HG02571 (cell line): ENCODE data around the gene DRGX.

Experiments used
- ATAC-seq: cut with Tn5 transposase; IDR thresholded peaks from one replicate; pipeline ENCODE4 v1.9.1; 2021; ENCODE audit warnings: mild to moderate bottlenecking, moderate library complexity; ENCODE audit not compliant: unreplicated experiment

The DRGX gene

GRCh38 chr10:49349390-49349789 is 46.5 kb downstream of the DRGX start:
- no peak for ATAC-seq

- ATAC-seq: no peak
Measured at GRCh38 chr10:49348593-49348992, 47.3 kb downstream of the DRGX start.

DNA sequence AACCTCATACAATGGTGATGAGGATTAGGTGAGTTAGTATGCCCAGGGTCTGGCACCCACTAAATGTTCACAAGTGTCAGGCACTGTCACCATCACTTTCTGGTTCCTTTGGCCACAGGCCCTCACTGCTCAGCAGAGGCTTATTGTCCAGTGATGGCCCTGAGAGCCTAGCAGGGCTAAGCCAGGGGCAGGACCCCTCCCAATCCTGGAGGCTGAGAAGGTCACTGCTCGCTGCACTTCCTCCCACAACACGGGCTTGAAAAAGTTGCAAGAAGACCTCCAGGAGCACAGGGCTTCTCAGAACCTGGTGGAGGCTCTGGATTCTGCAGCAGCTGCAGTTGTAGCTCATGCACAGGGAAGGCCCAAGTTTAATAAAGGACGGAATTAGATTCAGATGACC is 48.1 kb downstream of the DRGX start:
- ATAC-seq: no peak

GRCh38 chr10:49347342-49347741 is 48.5 kb downstream of the DRGX start:
- ATAC-seq: no peak

- ATAC-seq: no peak
Measured at GRCh38 chr10:49344840-49345239, 51.0 kb downstream of the DRGX start.

DNA sequence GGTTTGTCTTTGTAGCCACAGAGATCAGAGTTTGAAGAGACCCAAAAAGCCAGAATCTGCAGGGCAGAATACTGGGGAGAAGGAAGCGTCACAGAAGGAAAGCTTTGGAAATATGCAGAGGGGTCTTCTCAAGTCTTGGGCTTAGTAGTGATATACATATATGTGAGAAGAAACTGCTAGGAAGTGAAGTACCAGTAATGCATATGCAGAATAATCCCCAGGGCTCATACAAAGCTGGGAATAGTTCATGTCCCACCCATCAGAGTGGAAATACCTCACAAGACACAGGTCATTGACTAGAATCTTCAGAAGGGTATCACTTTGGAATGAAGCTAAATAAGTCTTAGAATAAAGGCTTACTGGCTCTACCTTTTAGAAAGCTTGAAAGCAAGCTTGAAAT is 57.3 kb downstream of the DRGX start:
- ATAC-seq: no peak

GRCh38 chr10:49335364-49335972 is 60.4 kb downstream of the DRGX start:
- ATAC-seq: no peak

DNA sequence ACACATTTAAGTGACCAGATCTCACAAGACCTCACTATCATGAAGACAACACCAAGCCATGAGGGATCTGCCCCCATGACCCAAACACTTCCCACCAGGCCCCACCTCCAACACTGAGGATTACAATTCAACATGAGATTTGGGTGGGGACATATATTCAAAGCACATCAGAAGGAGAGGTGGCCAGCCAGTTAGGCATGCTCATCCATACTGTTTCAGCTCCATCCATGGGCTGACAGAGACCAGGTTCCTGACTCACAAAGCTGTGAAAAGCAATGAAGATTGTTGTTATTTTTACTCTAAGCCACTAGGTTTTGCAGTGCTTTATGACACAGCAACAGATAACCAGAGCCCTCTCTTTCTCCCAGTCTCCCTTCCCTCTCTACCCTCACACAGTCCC is 60.9 kb downstream of the DRGX start:
- no peak for ATAC-seq

- ATAC-seq: no peak
Measured at GRCh38 chr10:49333192-49333591, 62.7 kb downstream of the DRGX start.

GRCh38 chr10:49332768-49333167 is 63.1 kb downstream of the DRGX start:
- no peak for ATAC-seq

DNA sequence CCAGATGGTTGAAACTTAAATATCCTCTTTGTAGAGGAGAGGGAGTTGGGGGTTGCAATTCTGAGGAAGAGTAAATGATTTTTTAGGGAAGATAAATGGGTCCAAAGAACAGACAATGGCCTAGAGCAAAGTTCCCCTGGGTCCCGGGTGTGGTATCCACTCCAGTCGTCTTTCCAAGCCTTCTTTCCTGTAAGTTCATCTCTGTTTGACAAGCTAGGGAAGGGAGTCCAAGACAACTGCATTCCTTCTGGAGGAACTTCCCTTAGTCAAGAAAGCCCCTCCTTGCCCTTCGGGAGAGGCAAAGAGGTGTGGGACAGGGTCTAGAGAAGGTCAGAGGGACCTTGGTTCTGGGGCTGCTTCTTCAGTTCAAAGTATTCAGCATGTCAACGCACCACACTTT is 63.6 kb downstream of the DRGX start:
- no peak for ATAC-seq

DNA sequence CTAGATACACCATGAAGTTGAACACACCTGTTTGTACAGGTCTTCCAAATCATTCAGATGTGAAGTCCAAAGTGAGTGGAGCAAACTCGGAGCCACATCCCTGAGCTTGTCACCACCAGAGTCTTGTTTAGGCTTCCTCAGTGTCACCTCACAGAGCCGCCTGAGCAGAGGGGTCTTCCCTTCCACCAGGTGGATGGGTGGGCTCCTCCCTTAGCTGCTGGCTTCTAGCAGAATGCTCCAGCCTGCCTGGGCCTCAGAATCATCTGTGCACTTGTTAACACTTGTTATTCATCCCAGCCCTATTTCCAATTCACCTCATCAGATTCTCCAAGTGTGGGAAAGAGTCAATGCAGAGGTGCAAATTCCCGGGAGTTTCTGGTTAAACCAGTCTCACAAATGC is 64.5 kb downstream of the DRGX start:
- ATAC-seq: no peak

- no peak for ATAC-seq
Measured at GRCh38 chr10:49330127-49330665, 65.7 kb downstream of the DRGX start.

- no peak for ATAC-seq
Measured at GRCh38 chr10:49329146-49329505, 66.8 kb downstream of the DRGX start.

DNA sequence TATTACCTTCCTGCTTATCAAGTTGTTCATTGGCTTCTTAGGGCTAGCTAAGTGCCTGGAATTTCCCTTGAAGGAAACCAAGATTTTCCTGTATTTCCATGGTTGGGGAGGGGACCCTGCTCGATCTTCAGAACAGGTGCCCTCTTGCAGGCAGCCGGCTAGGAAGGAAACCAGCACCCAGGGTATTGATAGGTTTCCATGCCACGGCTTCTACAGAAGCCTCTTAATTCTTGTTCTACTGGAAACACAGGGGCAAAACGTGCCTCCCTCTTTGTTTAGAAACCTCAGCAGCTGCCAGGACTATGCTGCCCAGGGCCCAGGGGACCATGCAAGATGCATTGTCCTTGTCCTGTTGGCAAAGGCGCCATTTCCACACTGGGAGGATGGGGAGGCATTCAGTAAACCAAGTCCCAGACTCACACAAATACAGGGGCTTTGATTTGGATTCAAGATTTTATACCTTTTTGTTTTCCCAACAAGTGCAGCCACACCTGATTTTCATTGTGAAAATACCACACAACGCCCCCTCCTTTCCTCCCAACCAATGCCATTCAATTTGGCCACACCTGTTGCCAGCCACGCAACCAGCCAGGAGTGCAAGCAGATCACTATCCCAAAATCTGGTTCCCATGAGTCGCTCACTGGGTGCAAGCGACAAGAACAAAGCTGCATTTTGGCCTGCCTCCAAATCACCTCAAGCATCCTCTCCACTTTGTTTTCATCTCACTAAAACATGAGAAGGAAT is 67.3 kb downstream of the DRGX start:
- no peak for ATAC-seq

GRCh38 chr10:49327036-49327813 is 68.7 kb downstream of the DRGX start:
- ATAC-seq: no peak

DNA sequence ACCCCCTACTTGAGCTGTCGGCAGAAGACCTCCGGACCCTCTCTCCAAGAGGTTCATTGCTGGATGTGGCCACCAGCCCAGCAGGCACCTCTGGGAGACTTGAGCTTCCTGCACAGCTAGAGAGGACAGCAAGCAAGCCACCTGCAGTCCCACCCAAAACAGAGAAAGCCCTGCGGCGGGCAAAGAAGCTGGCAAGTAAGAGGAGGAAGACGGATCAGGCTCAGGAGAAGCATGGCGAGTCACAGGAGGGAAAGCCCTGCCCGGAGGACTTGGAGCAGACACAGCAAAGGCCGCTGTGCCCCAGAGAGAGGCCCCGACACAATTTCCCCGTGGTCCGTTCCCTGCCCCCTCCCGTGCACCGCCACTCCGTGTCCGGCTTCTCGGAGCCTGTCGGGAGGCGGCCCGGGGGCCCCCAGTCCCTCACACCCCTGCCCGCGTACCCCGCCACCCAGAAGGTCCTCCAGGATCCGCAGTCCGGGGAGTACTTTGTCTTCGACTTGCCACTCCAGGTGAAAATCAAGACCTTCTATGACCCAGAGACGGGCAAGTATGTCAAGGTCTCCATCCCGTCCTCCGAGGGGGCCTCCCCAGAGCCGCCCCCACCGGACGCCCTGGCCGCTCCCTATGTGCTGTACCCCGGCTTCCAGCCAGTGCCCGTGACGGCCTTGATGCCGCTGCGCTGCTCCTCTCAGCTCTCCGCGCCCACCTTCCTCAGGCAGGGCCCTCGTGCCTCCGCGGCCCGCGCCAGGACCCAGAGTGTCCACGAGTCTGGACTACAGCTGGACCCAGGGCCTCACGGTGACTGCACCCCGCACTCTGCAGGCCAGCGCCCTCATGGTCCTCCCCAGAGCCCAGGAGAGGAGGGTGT is 69.7 kb downstream of the DRGX start:
- no peak for ATAC-seq

DNA sequence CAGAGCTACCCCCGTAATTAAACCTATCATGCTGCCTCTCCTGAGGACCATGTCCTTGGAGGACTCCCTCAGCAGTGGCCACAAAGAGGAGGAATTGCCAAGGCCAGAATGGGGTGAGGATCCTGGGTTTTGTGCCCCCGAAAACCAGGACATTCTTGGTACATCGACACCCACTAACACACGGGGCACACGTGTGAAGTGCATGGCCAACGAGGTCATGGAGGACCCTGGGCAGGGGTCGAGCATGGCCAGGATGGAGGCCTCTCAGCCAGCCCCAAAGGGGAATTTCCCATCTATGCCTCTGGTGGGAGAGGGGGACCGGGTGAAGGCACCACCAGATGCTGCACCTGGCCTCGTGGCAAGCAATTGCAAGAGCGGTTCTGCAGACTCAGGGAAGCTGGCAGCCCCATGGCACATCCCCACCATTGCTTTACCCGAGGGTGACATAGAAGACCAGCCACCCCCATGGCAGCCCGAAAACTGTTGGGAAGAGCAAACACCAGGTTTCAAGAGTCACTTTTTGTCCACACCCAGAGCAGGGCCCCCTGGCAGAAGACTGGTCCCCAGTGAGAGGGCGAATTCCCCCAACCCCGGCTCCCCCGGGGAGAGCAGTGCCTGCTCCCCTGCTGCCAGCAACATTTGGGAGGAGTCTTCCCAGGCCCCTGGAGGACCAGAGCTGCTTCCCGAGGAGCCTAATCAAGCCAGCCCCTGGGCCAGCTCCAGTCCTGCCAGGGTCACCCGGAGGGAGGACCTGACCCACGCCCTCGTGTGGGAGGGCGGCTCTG is 70.6 kb downstream of the DRGX start:
- no peak for ATAC-seq

DNA sequence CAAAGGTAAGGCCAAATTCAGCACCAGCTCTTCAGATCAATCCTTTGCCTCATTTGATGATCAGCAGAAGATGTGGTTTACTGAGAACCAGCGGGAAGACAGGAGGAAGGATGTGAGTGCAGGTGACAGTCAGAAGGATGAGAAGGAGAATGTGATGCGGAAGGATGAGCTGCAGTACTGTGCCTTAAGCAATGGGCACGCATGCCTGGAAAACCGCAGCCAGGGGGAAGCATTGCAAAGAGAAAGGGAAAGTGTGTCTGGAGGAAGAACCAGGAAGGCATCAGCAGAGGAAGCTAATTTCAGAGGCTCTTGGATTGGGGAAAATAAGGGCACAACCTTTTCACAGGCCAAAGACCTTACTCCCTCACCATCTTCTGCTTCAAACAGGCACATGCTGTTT is 71.2 kb downstream of the DRGX start:
- no peak for ATAC-seq

DNA sequence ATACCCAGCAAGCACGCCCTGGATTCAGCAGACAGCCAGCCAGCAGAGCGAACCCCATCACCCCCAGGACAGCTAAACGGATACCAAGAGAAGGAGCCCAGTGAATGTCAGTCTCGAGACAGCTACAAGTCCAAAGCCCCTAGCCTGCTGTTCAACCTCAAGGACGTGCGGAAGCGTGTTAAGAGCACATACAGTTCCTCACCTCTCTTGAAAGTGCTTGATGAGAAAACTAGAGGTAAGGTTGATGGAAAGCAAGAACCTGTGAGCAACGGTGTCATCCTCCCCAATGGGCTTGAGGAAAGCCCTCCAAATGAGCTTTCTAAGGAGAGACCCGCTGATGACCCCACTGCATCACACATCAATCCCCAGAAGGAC is 72.0 kb downstream of the DRGX start:
- no peak for ATAC-seq
